Measurements from ENCODE around the gene ARHGAP6.

The ARHGAP6 gene

DNA sequence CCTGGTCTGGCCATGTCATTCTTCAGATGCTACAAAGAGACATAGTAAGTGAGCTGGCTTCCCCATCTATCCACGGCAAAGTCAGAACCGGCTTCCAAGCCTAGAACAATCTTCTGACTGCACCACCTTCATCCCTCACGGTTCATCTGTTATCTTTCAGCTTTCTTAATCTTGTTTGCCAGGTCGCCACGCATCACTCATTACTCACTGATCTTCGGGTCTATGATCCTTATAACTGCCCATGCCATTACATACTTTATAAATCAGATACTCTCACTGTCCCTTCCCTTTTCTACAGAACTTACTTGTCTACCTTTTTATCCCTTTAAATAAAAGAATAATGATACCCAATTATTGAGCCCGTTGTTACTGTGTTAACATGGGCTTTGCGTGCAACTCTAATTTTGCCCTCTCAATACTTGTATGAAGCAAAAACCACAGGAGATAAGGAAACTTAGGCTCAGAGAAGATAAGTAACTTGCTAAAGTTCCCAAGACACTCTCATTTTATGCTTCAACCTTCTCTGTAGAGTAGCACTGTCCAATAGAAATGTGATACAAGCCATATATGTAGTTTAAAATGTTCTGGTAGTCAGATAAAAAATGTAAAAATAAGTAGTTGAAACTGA is 200.8 kb downstream of the ARHGAP6 start:
- no peak for DNase-seq (ENCODE audit: low read depth in 2 of 2)

DNA sequence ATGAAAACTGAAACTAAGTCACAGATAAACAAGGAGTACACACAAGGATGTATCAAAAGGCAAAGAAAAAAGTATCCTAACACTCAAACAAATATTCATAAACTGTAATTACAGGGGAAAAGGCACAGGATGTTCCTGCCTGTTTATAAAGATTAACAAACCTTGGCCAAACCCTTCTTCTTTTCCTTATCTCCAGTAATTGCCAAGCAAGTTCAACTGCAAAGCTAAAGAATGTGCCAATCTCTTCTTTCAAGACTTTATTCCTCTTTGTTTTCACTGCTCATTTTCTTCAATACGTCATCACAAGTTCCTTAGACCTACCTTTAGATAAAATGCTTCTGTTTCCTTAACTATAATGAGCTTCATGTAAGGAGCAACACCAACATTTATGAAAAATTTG is 201.3 kb downstream of the ARHGAP6 start:
- no peak for DNase-seq (ENCODE audit: low read depth in 2 of 2)

DNA sequence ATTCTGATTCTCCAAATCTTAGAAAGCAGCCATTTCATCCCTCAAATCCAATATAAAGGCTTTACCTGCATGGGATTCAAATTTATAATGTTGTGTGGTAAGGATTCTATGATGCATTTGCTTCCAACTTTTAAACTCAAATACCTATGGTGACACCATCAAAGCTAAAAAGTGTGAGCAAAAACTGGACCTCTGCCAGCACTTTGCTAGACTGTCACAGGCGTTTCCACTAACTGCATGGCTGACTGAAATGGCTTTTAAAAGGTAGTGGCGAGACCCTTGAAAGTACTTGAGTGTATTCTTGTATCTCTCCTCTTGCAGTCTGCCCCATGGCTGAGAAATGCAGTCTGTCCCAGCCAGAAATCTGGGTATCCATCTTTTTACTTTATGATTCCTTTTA is 203.1 kb downstream of the ARHGAP6 start:
- no peak for DNase-seq (ENCODE audit: low read depth in 2 of 2)

DNA sequence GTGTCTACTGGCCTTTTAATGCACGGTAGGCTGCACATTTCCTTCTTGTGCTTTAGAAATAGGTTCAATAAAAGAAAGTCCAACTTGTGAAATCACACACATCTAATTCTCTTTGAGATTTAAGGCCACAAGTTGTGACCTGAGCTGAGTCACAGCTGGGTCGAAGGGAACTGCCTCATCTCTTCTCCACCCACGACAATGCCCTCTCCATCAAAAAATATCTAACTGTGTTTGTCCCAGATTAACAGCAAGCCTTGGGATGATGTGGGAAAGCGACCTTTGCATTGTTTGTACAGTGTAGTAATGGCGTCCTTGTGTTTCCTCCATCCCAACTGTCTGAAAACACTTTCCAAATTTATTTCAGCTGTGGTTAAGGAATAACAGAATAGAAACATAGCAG is 203.6 kb downstream of the ARHGAP6 start:
- no peak for DNase-seq (ENCODE audit: low read depth in 2 of 2)

DNA sequence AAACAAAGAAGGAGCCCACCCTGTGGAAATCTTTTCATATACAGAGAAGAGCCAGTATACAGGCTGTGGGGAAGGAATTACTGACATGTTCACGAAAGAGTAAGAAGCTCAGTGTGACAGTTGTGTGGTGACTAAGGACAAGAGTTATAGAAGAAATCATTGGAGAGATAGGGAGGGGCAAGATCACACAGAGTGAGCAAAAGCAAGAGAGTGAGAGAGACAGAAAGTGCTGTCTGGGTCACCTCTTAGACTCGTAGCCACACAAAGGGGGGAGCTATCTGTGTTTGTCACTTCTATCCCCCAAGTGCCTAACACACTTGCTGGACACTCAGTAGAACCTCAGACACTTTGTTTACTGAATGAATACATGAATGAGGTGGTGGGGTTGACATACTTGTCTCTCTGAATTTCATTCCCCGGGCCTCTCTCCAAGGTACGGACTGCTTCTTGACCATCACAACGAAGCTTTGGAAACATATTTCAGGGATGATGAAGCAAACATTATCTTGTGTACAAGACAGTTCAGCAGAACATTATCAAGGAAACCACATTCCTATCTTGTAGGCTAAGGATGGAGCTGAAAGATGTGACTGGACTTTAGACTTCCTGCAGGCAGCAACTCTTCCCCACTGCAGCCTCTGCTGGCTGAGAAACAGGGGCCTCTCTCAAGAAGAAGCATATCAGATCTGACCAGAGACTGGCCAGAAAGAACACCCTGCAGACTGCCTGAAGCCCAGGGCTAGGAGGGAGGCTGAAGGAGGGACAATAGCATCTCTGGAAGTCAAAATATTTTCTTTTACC is 204.3 kb downstream of the ARHGAP6 start:
- DNase-seq (ENCODE audit: low read depth in 2 of 2) = no peak

DNA sequence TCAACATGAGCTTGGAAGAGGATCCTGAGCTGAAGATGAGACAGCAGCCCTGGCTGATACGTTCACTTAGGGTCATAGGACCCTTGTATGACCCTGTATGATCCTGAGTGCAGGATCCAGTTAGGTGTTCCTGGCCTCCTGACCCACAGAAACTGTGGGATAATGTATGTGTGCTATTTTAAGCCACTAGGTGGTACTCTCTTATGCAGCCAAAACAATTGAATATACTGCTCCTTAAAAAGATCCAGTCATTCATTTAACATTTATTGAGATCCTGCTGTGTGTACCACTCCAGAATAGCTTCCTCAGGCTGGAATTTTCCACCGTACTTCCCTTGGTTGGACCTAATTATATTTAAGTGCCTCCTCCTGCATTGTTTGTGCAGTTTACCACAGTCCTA is 205.4 kb downstream of the ARHGAP6 start:
- DNase-seq (ENCODE audit: low read depth in 2 of 2) = no peak

DNA sequence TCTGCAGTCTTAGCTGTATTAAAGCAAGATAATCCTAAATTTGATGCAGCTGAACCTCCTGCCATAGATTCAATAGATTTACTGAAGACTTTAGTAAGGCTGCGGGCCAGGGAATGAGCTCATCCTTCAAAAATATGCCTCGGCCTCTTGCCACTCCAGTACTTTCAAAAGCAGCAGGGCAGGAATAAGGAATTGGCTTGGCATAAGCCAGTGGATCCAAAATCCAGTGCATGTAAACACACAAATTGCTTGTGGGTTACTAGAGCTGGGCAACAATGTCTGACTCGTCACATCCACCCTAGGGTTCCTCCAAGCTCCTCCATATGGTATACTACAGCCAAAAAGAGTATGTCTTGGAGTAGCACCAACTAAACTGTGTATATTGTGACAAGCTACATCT is 207.6 kb downstream of the ARHGAP6 start:
- DNase-seq (ENCODE audit: low read depth in 2 of 2) = no peak

DNA sequence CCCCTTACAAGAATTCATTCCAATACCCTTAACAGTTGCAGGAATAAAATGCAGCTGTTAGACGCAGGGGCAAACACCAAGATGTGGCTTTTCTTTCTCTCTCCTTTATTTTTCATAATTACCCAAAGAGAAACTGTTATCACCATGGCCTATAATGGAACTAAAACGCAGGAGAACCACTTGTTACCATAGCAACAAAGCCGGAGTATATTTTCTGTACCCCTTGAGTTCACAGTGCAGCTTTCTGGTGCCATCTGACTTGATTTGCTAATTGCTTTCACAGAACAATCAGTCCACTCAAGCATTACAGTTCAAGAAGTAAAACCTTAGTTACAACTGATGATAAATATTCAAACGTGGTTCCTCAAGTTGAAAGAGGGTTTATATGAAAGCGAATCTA is 214.6 kb downstream of the ARHGAP6 start:
- DNase-seq (ENCODE audit: low read depth in 2 of 2) = no peak

DNA sequence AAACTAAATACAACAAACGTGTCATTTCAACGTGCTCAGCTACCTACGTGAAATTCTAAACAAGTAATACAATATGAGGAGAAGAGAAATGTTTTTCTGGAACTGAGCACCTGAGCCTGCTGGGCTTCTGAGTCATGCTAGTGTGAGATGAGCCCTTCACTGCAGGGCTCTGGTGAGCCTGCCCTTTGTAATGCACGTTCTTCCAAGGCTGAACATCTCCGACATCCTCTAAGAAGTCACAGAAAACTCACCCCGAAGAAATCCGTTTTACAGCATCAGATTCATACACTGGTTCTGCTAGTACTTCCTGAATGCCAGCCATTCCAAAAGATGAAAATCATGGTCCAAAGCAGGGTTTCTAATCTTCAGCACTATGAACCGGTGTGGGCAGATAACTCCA is 215.4 kb downstream of the ARHGAP6 start:
- DNase-seq (ENCODE audit: low read depth in 2 of 2) = no peak

DNA sequence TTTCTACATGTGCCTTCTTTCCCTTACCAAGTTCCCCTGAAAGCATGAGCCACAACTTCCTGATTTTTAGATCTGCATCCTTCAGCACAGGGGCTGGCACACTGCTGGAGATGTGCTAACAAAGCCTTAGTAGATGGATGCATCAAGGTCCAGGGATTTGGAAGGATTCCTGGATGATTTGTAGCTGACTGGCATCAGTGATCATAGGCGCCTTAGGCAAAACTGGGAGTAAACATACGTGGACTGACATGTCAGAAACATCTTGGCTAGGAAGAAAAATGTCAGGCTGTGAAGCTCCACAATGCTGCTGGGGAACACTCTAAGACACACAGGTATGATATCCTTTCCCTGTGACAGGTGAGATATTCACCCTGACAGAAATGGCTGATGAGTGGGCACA is 216.1 kb downstream of the ARHGAP6 start:
- DNase-seq (ENCODE audit: low read depth in 2 of 2) = no peak

DNA sequence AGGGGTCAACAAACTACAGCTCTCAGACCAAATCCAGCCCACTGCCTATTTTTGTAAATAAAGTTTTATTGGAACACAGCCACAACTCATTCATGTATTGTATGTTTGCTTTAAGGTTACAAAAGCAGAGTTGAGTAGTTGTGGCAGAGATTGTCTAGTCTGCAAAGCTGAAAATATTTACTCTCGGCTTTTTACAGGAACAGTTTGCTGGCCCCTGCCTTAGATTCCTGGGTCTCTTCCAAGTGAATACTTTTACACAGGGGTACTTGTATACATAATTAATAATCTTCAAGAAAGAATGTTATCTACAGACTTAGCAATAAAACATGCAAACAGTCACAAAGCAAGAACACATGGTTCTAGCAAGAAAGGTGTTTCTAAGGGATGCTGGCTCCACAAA is 218.3 kb downstream of the ARHGAP6 start:
- no peak for DNase-seq (ENCODE audit: low read depth in 2 of 2)

DNA sequence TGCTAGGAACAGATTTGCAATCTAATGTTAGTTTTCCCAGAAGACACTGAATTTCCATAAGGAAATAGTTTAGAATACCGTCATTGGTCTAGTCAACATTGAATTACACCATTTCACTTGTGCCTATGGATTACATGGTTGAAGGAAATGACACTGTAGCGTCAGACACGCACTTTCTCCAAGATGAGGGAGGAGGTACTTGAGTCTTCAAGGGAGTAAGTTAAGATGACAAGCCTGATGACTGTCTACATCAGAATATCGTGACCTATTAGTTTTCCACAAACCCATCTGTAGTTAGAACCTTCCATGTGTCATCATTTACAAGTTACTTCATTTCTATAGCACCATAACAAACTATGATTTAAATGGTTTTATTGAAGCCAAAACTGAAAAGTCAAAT is 218.8 kb downstream of the ARHGAP6 start:
- no peak for DNase-seq (ENCODE audit: low read depth in 2 of 2)

DNA sequence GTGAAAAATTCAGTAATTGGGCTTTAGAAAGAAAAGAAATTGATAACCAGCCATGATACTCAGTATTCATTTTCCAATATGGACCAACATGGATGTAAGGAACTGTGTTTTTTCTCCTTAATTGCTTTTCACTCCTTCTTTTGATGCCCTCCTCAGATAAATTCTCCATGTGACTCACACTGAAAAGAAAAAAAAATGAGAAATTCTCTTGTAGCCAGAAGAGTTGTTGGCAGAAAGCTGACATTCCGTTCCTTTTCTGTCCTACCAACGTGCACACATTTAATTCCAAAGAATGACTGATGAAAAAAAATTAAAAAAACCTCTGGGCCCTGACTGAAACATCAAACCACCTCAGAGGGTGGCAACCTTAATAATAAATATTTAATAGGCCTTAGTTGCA is 219.4 kb downstream of the ARHGAP6 start:
- DNase-seq (ENCODE audit: low read depth in 2 of 2) = no peak

DNA sequence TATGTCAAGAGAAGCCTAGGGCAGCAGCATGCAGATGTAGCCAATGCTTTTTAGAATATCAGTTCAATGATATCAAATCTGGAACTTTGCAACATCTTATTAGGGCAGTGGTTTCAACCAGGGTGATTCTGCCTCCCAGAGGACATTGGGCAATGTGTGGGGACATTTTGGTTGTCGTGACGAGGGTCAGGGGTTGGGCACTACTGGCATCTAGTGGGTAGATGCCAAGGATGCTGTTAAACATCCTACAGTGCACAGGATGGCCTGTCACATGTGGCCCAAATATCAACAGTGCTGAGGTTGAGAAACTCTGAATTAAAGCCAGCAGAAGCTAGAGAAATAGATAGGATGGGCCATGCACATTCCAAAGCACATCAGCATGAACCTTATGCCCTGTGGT is 220.2 kb downstream of the ARHGAP6 start:
- no peak for DNase-seq (ENCODE audit: low read depth in 2 of 2)

DNA sequence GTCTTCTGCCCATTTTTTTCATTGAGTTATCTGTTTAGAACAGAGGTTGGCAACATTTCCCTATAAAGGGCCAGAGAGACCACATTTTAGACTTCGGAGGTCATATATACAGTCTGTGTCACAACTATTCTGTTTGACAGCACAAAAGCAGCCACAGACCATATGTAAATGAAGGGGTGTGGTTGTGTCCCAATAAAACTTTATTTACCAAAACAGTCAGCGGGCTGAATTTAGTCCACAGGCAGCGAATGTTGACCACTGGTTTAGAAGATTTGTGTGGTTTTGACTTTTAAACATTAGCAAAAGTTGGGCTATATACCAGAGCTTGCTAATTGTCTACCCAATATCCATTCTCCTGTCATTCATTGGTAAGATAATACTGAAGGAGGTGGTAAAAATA is 221.7 kb downstream of the ARHGAP6 start:
- DNase-seq (ENCODE audit: low read depth in 2 of 2) = no peak

DNA sequence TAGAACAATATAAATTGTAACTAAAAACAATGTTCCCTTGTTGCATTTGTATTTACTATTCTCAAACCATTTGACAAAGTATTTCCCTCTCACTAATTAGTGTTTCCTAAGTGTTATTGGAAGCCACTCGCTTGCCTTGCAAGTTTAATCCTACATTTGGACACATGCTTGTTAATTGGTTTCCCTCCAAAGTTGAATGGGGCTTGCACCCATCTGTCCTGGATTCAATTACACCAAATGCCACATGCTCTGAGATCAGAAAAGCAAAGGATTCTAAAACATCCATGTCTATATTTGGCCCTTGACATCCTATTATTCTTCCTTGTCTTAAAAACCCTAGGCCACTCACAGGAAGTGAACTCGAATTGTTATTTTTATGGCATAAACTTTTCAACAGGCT is 225.9 kb downstream of the ARHGAP6 start:
- DNase-seq (ENCODE audit: low read depth in 2 of 2) = no peak

DNA sequence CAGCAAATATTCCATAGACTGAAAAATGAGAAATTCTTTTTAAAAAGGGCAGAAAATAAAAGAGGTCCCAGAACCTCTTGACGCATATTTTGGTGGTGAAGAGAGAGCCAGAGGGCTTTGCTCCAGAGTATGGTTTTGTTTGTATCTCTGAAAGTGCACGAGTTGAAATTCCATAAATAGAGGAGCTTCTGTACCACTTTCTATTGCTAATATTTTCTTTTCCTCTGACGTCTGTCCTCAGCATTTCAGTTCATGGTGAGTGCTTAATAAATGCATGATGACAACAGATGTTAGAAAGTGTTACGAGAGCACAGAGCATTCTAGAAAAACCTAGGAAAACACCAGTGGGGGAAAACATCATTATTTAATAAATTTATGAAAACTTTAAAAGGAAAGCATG is 227.0 kb downstream of the ARHGAP6 start:
- DNase-seq (ENCODE audit: low read depth in 2 of 2) = no peak

DNA sequence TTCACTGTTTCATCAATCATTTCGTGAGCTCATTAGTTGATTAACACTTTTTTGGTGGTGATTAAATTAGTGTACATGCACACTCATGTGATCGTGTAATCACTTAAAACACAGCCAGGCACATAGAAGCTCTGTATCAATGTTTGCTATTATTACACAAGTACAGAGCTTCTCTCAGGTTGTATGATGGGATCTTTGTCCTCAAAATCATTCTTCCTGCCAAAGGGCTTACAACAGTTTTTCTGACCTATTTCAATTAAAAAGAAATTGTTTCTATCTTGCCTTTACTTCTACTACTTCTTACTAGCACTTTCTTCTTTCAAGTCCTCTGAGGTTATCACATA is 227.4 kb downstream of the ARHGAP6 start:
- no peak for DNase-seq (ENCODE audit: low read depth in 2 of 2)

DNA sequence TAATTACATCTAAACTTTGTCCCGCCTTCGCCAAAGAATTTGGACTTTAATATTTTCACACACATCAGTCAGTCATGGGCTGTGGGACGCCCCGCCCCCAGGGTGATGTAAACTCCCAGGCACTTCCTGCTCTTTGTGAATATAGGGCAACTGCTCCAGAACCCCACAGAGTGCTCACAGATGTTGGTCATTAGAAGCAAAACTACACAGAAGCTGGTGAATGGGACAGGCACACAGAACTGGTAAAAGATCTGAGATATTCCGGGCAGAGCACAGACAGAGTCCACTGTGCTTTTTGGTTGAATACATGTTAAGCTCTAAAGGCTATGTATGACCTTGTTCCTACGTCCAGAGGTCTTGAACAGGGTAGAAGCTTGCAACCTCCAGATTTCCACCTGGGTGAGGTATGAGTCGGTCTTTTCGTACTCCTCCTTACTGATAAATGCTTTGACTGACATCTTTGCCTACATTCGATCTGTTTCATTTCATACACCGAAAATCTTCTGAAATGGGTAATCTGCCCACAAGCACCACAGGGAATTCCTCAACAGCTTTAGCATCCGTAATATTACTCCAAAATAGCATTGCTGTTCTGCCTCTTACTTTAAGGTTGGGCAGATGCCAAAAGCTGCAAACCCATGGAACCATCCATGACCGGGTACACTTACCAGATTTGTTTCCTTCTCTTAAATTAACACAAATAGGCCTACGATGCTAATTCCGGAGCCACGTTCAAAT is 227.9 kb downstream of the ARHGAP6 start:
- DNase-seq (ENCODE audit: low read depth in 2 of 2) = peak in 1 of 2 experiments; percentile 54

DNA sequence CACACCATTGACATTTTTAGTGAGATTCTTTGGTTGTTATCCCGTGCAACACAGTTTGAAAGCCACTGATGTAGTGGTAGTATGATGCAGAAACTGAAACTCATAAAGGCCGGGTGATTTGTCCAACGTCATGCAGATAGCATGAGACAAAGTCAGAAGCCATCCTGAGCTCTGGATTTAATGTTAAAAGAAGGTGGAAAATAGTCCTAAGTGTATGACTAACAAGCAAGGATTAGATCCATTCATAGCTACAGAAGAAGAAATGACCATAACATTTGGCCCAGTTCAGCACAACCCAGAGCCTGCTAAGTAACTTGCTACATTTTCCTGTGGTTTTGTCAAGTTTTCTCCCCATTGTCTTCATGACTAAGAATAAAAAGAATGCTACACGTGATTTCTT is 230.2 kb downstream of the ARHGAP6 start:
- peak; percentile 67 to 77 for DNase-seq (ENCODE audit: low read depth in 2 of 2)

DNA sequence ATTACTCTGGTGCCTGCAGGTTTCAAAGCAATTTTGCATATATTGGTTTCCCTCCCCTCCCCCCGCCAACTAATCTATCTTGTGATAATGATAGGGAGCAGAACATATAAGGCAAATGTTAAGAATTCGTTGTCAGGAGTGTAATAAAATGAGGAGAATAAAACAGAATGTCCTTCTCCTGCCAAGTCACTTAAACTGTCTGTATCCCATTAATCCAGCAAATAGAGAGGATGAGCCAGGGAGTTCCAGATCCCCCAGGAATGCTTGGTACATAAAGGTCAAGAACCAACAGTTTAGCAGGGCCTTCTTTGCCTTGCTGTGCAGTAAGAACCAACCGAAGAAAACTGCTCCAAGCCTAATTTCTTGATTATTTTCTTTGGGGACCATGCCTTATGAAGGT is 231.1 kb downstream of the ARHGAP6 start:
- no peak for DNase-seq (ENCODE audit: low read depth in 2 of 2)

DNA sequence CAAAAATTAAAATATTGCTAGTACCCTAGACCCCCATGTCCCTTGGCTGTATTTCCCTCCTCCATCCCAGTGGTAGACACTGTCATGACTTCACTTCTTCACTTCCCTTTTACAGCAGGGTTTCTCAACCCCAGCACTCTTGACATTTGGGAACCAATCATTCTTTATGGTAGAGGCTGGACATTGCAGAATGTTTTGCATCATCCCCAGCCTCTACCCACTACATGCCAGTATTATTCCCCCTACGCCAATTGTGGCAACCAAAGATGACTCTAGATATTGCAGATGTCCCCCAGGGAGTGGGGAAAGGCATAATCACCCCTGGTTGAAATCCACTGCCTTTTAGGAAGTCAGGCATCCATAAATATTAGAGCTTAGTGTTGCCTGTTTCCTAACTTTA is 233.9 kb downstream of the ARHGAP6 start:
- DNase-seq (ENCODE audit: low read depth in 2 of 2) = no peak

DNA sequence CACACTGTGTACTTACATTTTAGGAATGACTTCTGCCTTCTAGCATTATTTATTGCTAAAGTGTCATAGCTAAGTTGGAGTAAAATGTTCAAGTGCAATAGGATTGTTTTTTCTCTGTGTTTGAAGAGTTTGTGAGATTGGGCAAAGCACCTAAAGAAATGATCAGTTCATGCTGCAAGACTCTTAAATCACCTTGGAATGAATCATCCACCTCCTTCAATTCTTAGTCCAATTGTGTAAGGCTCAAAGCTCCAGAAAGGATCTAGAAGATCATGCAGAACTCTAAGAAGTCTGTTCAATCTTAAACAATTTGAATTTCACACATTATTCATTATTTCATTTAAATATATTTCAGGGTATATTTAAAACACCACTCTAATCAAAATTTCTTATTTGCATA is 235.4 kb downstream of the ARHGAP6 start:
- no peak for DNase-seq (ENCODE audit: low read depth in 2 of 2)
